ENCODE data around the gene FUS.
"Not testable (repeated sequence)": the region's sequence is repeated elsewhere in the genome, so short reads cannot be mapped to it uniquely, and the experiment has no call there.

Gene FUS

DNA sequence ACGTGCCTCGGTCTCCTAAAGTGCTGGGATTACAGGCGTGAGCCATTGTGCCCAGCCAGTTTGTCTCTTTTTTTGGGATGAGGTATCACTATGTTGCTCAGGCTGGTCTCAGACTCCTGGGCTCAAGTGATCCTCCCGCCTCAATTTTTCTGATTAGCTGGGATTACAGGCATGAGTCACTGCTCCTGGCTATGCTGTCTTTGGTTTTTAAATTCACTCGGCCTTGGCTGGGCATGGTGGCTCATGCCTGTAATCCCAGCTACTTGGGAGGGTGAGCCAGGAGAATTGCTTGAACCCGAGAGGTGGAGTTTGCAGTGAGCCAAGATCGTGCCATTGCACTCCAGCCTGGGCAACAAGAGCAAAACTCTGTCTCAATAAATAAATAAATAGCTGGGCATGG, 35.5 kb upstream of the FUS start:
- not testable (repeated sequence) for DNase-seq

GRCh38 chr16:31145398-31145990, 34.4 kb upstream of the FUS start:
- DNase-seq = no peak

DNA sequence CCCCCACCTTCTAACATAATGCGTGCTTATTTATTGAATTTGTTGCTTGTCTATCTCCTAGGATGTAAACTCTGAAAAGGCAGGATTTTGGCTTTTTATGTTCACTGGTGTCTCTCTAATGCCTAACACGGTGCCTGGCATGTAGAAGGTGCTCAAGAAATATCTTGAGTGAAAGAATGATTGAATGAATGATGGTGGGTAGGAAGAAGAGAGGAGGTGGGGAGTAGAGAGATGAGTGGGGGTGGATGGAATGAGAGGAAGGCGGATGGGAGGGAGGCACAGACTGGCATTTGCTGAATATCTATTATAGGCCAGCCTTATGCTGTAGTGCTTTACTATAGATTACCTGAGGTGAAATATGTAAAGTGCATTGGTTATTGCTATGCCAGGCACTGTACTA, 32.4 kb upstream of the FUS start:
- no peak for DNase-seq

GRCh38 chr16:31148281-31148728, 31.6 kb upstream of the FUS start:
- no peak for DNase-seq

DNA sequence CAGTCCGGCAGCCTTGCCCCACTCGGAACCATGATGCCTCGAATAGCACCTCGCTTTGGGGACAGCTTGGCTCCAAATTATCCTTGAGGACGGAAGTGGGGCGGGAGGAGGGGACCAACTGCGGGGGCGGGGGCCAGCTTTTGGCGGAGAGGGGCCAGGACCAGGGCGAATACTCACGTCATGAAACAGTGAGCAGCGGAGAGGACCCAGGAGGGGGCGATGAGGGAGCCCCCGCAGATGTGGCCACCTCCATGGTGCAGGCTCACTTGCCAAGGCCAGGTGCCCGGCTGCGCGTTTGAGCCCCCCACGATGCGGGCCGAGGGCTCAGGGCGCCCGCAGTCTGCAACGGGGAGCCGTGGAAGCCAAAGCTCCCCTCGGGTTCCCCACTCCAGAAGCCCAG, 31.0 kb upstream of the FUS start:
- no peak for DNase-seq

GRCh38 chr16:31149332-31149731, 30.6 kb upstream of the FUS start:
- no peak for DNase-seq

DNA sequence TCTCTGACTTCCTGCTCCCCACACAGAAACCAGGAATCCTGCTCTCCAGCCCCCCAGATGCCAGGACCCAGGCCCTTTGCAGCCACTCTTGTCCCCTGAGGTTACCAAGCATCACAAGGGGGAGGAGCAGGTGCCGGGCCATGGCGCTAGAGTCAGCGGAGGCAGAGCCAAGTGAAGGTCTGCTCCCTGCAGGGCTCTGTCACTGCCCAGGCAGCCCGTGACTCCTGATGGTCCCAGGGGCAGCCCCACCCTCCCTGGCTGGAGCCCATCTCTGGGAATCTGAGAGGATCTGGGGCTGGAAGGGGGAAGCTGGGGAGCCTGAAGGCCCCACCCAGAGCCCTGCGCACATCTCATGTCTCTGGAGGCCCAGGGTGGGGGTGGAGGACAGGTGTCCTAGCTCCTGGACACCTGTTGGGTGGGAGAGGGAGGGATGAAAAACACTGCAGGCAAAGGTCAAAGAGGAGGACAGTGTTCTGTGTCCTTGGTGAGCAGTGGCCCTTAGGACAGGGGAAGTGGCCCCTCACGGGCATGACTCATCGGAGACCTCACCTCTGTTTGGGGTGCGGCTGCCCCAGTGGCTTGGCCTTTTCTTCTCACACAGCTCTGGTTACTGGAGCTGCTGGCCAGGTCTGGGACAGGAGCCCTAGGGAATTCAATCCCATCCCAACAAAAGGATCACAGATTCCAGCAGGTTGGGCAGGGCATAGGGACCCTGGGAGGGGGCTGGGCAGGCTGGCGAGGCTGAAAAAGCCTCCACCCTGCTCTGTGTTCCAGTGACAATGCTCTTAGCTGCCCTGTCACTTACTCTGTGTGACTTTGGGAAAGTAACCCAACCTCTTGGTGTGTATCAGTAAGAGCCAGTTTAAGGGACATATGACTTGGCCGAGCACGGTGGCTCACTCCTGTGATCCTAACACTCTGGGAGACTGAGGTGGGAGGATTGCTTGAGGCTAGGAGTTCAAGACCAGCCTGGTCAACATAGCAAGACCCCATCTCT, 29.7 kb upstream of the FUS start, which contains the start of gene PRSS36:
Gene PRSS36 (minus strand): TSS at position 173 of the 997 bp plus-strand sequence. CDS start 31 bp downstream, at position 142.
- DNase-seq = no peak

DNA sequence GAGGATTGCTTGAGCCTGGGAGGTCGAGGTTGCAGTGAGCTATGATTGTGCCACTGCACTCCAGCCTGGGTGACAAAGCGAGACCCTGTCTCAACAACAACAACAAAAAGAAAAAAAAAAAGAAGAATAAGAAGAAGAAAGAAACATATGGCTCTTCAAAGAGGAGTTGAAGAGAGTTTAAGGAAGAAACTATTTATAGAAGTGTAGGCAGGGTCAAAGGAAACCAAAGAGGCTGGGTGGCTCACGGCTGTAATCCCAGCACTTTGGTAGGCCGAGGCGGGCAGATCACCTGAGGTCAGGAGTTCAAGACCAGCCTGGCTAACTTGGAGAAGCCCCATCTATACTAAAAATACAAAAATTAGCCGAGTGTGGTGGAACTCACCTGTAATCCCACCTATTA, 29.0 kb upstream of the FUS start:
- DNase-seq = not testable (repeated sequence)

- DNase-seq = no peak
Observed at GRCh38 chr16:31157136-31157535, 22.8 kb upstream of the FUS start.

- no peak for DNase-seq
Observed at GRCh38 chr16:31167315-31167714, 12.6 kb upstream of the FUS start.

- no peak for DNase-seq
Observed at GRCh38 chr16:31168848-31169247, 11.1 kb upstream of the FUS start.

GRCh38 chr16:31170048-31170447, 9.9 kb upstream of the FUS start:
- DNase-seq = not testable (repeated sequence)

DNA sequence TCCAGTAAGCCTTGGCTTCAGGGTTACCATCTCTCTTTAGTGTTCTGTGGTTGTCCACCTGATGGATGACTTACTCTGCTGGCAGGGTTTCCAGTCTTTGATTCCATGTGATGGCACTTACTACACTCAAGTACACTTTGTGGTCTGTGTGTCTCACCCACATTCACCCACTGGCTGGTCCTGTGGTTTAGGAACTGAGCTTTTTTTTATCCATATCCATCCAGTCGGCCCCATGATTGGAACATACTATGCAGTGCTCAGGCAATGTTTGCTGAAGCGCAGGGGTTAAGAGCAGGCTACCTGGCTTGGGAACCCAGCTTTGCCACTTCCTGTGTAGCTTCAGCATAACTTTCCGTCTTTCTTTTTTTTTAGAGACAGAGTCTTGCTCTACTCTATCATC, 2.8 kb upstream of the FUS start:
- DNase-seq = no peak

GRCh38 chr16:31179219-31179746, 656 bp upstream of the FUS start:
- no peak for DNase-seq

DNA sequence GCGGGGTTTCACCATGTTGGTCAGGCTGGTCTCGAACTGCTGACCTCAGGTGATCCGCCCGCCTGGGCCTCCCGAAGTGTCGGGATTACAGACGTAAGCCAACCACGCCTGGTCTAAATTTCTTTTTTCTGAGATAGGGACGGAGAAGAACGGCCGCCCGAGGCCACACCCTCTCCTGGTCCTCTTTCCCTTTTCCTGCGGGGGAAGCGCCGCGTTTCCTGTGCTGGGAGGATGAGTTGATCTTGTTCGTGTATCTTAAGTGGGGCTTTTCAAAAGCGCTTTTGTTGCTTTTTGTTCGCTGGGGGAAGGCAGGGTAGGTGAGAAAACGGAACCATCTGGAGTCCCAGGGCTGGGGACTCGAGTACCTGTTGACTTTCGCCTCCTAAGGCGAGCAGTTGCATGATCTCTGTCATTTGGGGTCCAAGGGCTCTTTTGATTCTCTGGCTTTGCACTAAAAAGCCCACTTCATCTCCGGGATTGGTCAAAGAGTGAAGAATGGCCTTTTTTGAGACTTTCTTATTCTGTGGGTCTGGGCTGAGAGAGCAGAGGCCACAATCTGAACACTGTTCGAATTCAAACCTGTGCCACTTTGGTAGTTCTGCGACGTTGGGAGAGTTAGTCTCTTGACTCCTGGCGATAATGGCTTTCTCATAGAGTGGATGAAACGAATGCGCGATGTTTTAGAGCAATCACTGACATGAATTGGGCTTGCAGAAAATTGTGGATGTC, 1.3 kb downstream of the FUS start:
- DNase-seq = no peak

DNA sequence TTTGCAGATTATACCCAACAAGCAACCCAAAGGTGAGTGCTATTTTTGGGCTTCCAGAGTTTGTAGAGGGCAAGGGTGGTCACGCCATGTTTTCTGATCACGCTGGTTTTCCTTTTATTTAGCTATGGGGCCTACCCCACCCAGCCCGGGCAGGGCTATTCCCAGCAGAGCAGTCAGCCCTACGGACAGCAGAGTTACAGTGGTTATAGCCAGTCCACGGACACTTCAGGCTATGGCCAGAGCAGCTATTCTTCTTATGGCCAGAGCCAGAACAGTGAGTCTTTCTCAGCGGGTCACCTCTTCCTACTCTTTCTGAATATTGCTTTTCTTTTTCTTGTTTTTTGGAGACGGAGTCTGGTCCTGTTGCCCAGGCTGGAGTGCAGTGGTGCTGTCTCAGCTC, 2.5 kb downstream of the FUS start:
- no peak for DNase-seq

DNA sequence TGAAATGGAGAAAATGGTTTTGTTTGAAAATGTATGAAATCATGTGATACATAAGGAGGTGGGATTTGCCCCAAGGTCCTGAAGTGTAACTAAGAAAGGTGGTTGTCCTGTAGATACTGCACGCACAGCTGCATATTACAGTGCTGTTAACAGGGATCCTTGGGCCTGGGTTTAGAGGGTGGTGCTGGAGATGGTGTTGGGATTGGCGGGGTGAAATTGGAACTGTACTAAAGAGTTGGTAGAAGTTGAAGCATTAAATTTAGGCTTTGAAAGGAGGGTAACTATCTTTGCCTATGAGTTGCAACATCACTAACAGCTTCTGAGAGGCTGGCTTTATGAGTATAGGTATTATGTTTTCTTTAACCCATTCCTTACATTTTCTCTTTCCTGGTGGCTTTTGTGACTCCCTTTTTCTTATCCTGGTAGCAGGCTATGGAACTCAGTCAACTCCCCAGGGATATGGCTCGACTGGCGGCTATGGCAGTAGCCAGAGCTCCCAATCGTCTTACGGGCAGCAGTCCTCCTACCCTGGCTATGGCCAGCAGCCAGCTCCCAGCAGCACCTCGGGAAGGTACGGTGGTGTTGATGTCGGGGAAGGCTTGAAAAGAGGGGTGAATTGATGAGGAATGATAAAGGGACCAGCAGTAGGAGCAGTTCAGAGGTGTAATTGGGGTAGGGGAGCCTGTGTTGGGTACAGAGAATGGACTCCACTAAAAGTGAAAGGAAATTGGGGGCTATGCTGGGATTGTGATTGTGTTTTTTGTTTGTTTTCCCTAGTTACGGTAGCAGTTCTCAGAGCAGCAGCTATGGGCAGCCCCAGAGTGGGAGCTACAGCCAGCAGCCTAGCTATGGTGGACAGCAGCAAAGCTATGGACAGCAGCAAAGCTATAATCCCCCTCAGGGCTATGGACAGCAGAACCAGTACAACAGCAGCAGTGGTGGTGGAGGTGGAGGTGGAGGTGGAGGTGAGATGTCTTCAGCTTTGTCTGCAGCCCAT, 3.8 kb downstream of the FUS start:
- no peak for DNase-seq

DNA sequence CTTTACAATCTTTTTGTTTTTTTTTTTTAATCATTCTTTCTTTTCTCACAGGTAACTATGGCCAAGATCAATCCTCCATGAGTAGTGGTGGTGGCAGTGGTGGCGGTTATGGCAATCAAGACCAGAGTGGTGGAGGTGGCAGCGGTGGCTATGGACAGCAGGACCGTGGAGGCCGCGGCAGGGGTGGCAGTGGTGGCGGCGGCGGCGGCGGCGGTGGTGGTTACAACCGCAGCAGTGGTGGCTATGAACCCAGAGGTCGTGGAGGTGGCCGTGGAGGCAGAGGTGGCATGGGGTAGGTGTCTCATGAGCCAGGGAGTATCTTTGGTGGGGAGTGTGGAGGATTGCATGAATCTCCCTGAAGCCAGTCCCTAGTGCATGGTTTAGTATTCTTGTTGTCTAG, 4.9 kb downstream of the FUS start:
- no peak for DNase-seq

- DNase-seq = no peak
Observed at GRCh38 chr16:31185339-31185738, 5.4 kb downstream of the FUS start.

DNA sequence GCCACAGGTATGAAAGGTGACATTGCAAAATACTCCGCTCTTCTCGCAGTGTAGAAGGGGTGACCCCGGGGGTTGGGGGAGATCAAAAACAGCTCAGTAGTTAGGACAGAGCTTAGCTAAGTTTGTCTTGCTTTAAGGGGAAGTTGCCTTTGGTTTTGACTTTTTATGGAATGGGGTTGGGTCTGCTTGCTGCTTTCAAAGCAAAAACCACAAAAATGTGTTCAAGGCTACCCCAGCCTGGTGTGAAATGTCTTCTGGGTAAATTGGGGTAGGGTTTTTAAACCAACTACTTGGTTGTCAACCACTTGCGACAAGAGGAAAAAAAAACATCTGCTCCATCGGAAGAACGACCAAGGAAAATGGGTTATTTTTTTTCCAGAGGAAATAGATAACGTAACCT, 6.2 kb downstream of the FUS start:
- DNase-seq = no peak

DNA sequence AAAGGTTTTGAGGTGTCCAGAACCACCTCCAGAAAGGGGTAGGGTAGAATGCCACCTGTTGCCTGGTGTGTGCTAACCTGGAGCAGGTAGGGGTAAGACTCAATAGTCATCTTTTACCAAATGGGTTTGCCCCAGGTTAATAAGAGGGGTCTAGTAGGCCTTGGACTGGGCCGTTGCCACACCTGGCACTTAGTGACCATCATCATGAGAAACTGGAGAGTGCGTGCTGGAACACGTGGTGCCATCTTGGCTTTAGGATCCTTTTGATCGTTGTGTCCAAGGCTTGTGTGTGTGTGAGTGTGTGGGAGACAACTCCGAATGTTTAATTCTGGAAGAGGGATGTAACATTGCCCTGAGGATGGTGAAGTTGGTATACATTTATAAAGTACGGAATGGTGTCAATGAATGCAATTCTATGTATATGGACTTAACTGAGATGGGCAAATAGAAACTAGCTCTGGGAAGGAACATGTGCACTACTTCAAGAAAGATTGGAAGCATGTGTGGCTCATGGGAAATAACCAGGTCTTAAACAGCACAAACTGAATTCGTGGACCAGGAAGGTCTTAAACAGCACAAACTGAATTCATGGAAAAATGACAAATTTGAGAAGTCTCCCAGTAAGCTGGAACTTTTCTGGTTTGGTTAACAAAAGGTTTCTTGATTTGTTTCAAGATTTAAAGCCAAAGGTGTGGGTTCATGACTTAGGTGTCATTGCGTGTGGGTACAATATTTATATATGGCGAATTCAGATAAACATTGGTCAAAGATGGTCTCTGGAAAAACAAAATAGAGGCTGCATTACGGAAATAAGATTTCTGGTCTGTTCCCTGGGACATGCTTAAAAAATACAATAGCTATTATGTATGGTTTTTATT, 7.2 kb downstream of the FUS start:
- no peak for DNase-seq
